Mesothelial cell of epicardium (in vitro differentiated cells): ENCODE data around the gene MMD. TPM values are rescaled to one million over a fixed set of nuclear protein-coding genes. Genes with fewer than 3 reads are reported as not detected.

ENCODE experiments used
- DNase-seq, 2 experiments: peaks; one replicate each; pipeline ENCODE4 v3.0.0; 2021; ENCODE audit warnings: low spot score in 2 of 2; ENCODE audit not compliant: unreplicated experiment in 2 of 2
- H3K27ac Mint-ChIP-seq: 2 replicates; pipeline ENCODE4 v1.8.0; 2021; ENCODE audit warnings: mixed read lengths
- H3K27me3 Mint-ChIP-seq: 2 replicates; pipeline ENCODE4 v1.8.0; 2021; ENCODE audit warnings: low read depth, mixed read lengths
- H3K36me3 Mint-ChIP-seq: 2 replicates; pipeline ENCODE4 v1.8.0; 2021; ENCODE audit warnings: mixed read lengths
- H3K4me1 Mint-ChIP-seq: 2 replicates; pipeline ENCODE4 v1.8.0; 2021; ENCODE audit warnings: mixed read lengths
- H3K4me3 Mint-ChIP-seq: 2 replicates; pipeline ENCODE4 v1.8.0; 2021; ENCODE audit warnings: mild to moderate bottlenecking, moderate library complexity, mixed read lengths
- H3K9me3 Mint-ChIP-seq: 2 replicates; pipeline ENCODE4 v1.8.0; 2021; ENCODE audit warnings: mixed read lengths
- CTCF ChIP-seq: fragments of 200-600 bp; sonication (generic); IDR thresholded peaks from one replicate; pipeline ENCODE4 v1.5.0; 2021; ENCODE audit warnings: antibody characterized with exemption; ENCODE audit not compliant: unreplicated experiment
- total RNA-seq: library from RNA; stranded (reverse); gene quantifications from 3 replicates; pipeline ENCODE4 v1.2.1, GENCODE V29; 2021

The MMD gene
- total RNA-seq, 1 donor from 2014 or later: 36.6 TPM

GRCh38 chr17:55452139-55452790 lies 30.6 kb upstream of the MMD start:
- Mint-ChIP-seq H3K36me3 (no peaks in the 10 kb centered on the region), H3K9me3 (no peaks in the 10 kb centered on the region), H3K4me1 (peaks cover 75% of the 10 kb centered on the region), H3K4me3 (no peak overlapping the region), H3K27me3 (no peaks in the 10 kb centered on the region), H3K27ac (peak overlapping the region; percentile 90)
- no peak for TF ChIP-seq CTCF
- DNase-seq: no peak

- Mint-ChIP-seq H3K4me3 (no peak overlapping the region), H3K4me1 (peaks cover 76% of the 10 kb centered on the region), H3K27ac (peak overlapping the region; percentile 93), H3K27me3 (no peaks in the 10 kb centered on the region), H3K36me3 (no peaks in the 10 kb centered on the region), H3K9me3 (no peaks in the 10 kb centered on the region)
- no peak for TF ChIP-seq CTCF
- DNase-seq: no peak
These were observed 30.1 kb upstream of the MMD start for GRCh38 chr17:55451758-55452138.

- no peaks in the 10 kb centered on the region for H3K27me3 Mint-ChIP-seq
- no peak for DNase-seq
- peak overlapping the region; percentile 93 for H3K27ac Mint-ChIP-seq
- H3K4me1 Mint-ChIP-seq: peaks cover 77% of the 10 kb centered on the region
- H3K4me3 Mint-ChIP-seq: no peak overlapping the region
- no peaks in the 10 kb centered on the region for H3K36me3 Mint-ChIP-seq
- no peaks in the 10 kb centered on the region for H3K9me3 Mint-ChIP-seq
- no peak for TF ChIP-seq CTCF
These were observed 29.6 kb upstream of the MMD start for GRCh38 chr17:55451203-55451641.

- DNase-seq: no peak
- no peaks in the 10 kb centered on the region for H3K27me3 Mint-ChIP-seq
- peak overlapping the region; percentile 93 for H3K27ac Mint-ChIP-seq
- no peak overlapping the region for H3K4me3 Mint-ChIP-seq
- no peaks in the 10 kb centered on the region for H3K9me3 Mint-ChIP-seq
- peaks cover 74% of the 10 kb centered on the region for H3K4me1 Mint-ChIP-seq
- TF ChIP-seq CTCF: no peak
- no peaks in the 10 kb centered on the region for H3K36me3 Mint-ChIP-seq
These were observed 28.7 kb upstream of the MMD start for GRCh38 chr17:55450232-55450825.

- TF ChIP-seq CTCF: no peak
These were observed 27.0 kb upstream of the MMD start for GRCh38 chr17:55448681-55449080.

More at GRCh38 chr17:55448681-55449080, 27.0 kb upstream of the MMD start:
- Mint-ChIP-seq H3K36me3 (no peaks in the 10 kb centered on the region), H3K27ac (peak overlapping the region; percentile 87), H3K4me1 (peaks cover 75% of the 10 kb centered on the region), H3K27me3 (no peaks in the 10 kb centered on the region), H3K4me3 (no peak overlapping the region), H3K9me3 (no peaks in the 10 kb centered on the region)
- no peak for DNase-seq
